IMR-90 (cell line): ENCODE results near the gene PPAN. TPM values are rescaled to one million over a fixed set of nuclear protein-coding genes. Genes with fewer than 3 reads are reported as not detected.
A peak's percentile ranks its signal among the peaks of the same experiment; 100 is the strongest.

ENCODE experiments used
- microRNA-seq, 2 experiments: library from miRNA; stranded (forward) in 1 of 2; unstranded in 1 of 2; fragments of 10-50 nt in 1 of 2; fragments of <30 nt in 1 of 2; gene quantifications in 1 of 2; microRNA quantifications in 1 of 2; one replicate each; pipeline versions ENCODE3 to v1.1.0; 2013 to 2020; ENCODE audit not compliant: insufficient read depth in 1 of 2, insufficient read length in 1 of 2, unreplicated experiment in 1 of 2
- polyA plus RNA-seq, 3 experiments: library from polyadenylated mRNA; depleted of rRNA; stranded (reverse); fragments of >200 nt; gene quantifications; 2 replicates each; pipeline ENCODE4 v1.2.3, GENCODE V29; 2012; ENCODE audit warnings: low replicate concordance in 1 of 3
- small RNA-seq, 5 experiments: library from RNA; depleted of rRNA; stranded (forward); fragments of <200 nt; gene quantifications; one replicate each; pipeline ENCODE3, GENCODE V24; 2012
- total RNA-seq: library from RNA; depleted of rRNA; stranded (reverse); fragments of >200 nt; gene quantifications from 2 replicates; pipeline ENCODE4 v1.2.3, GENCODE V29; 2012; rRNA removed

The PPAN gene
- total and polyA plus RNA-seq, 2 of the 4 experiments (the other 2 are of a cell fraction) = 24.0 to 41.6 TPM

Small RNA genes lying within 50 kb of the gene (microRNA-seq; reads per million reads assigned to microRNA genes)
- gene SNORD105 (ENCODE audit: insufficient read depth, insufficient read length) (80.6 reads per million, percentile 80 among the genes with 10 or more reads in this experiment), gene SNORD105B (ENCODE audit: insufficient read depth, insufficient read length) (19.6 reads per million, percentile 53 among the genes with 10 or more reads in this experiment)

Small RNA genes lying within 50 kb of the gene (small RNA-seq; reads per million reads assigned to genes)
- 1.7 to 40.0 (median 2.4) reads per million in 5 experiments for gene SNORD105
- 0.15 to 74.7 (median 10.6) reads per million in 5 experiments for gene SNORD105B

Other genes starting within 250 kb of the PPAN start
- gene OLFM2, start 169.8 kb upstream of the PPAN start, total RNA-seq = 2.2 and 2.7 TPM in 2 replicates
- 5.1 and 6.2 TPM in 2 replicates for gene OLFM2, start 169.8 kb upstream of the PPAN start, polyA plus RNA-seq (2012; rRNA removed)
- 0.54 and 0.56 TPM in 2 replicates for gene COL5A3, start 95.9 kb upstream of the PPAN start, total RNA-seq
- 1.5 TPM in 2 replicates for gene COL5A3, start 95.9 kb upstream of the PPAN start, polyA plus RNA-seq (2012; rRNA removed)
- 0.18 TPM in 1 of 2 replicates, not detected in the other for gene RDH8, start 92.9 kb upstream of the PPAN start, total RNA-seq
- not detected in 2 replicates for gene RDH8, start 92.9 kb upstream of the PPAN start, polyA plus RNA-seq (2012; rRNA removed)
- 9.0 and 10.0 TPM in 2 replicates for gene SHFL, start 20.0 kb upstream of the PPAN start, total RNA-seq
- 32.1 and 34.3 TPM in 2 replicates for gene SHFL, start 20.0 kb upstream of the PPAN start, polyA plus RNA-seq (2012; rRNA removed)
- not detected in 2 replicates for gene ANGPTL6, start 3.7 kb upstream of the PPAN start, total RNA-seq
- gene ANGPTL6, start 3.7 kb upstream of the PPAN start, polyA plus RNA-seq (2012; rRNA removed) = 0.17 and 0.21 TPM in 2 replicates
- 0.54 and 0.56 TPM in 2 replicates for gene P2RY11, start 5.3 kb downstream of the PPAN start, total RNA-seq
- 4.5 and 6.6 TPM in 2 replicates for gene P2RY11, start 5.3 kb downstream of the PPAN start, polyA plus RNA-seq (2012; rRNA removed)
- 209 and 278 TPM in 2 replicates for gene EIF3G, start 13.5 kb downstream of the PPAN start, total RNA-seq
- 235 and 243 TPM in 2 replicates for gene EIF3G, start 13.5 kb downstream of the PPAN start, polyA plus RNA-seq (2012; rRNA removed)
- 26.2 and 40.3 TPM in 2 replicates for gene DNMT1, start 88.6 kb downstream of the PPAN start, total RNA-seq
- 83.6 and 88.1 TPM in 2 replicates for gene DNMT1, start 88.6 kb downstream of the PPAN start, polyA plus RNA-seq (2012; rRNA removed)
- gene S1PR2, start 125.0 kb downstream of the PPAN start, total RNA-seq = 14.0 and 16.7 TPM in 2 replicates
- gene S1PR2, start 125.0 kb downstream of the PPAN start, polyA plus RNA-seq (2012; rRNA removed) = 15.0 and 16.1 TPM in 2 replicates
- gene MRPL4, start 145.9 kb downstream of the PPAN start, total RNA-seq = 32.8 and 36.4 TPM in 2 replicates
- gene MRPL4, start 145.9 kb downstream of the PPAN start, polyA plus RNA-seq (2012; rRNA removed) = 108 and 123 TPM in 2 replicates
- gene ICAM1, start 164.8 kb downstream of the PPAN start, total RNA-seq = 6.9 and 10.6 TPM in 2 replicates
- 18.3 and 19.1 TPM in 2 replicates for gene ICAM1, start 164.8 kb downstream of the PPAN start, polyA plus RNA-seq (2012; rRNA removed)
- gene ICAM4, start 180.6 kb downstream of the PPAN start, total RNA-seq = 2.3 and 2.5 TPM in 2 replicates
- gene ICAM4, start 180.6 kb downstream of the PPAN start, polyA plus RNA-seq (2012; rRNA removed) = 4.0 TPM in 2 replicates
- gene ICAM5, start 183.6 kb downstream of the PPAN start, total RNA-seq = 2.5 and 3.0 TPM in 2 replicates
- 23.9 and 26.5 TPM in 2 replicates for gene ICAM5, start 183.6 kb downstream of the PPAN start, polyA plus RNA-seq (2012; rRNA removed)
- gene ZGLP1, start 203.5 kb downstream of the PPAN start, total RNA-seq = 0.54 TPM in 1 of 2 replicates, not detected in the other
- 3.1 and 4.1 TPM in 2 replicates for gene ZGLP1, start 203.5 kb downstream of the PPAN start, polyA plus RNA-seq (2012; rRNA removed)
- gene FDX2, start 209.7 kb downstream of the PPAN start, total RNA-seq = 39.8 and 40.8 TPM in 2 replicates
- 72.0 and 82.3 TPM in 2 replicates for gene FDX2, start 209.7 kb downstream of the PPAN start, polyA plus RNA-seq (2012; rRNA removed)
- 2.5 and 2.7 TPM in 2 replicates for gene RAVER1, start 227.2 kb downstream of the PPAN start, total RNA-seq
- 15.1 and 18.1 TPM in 2 replicates for gene RAVER1, start 227.2 kb downstream of the PPAN start, polyA plus RNA-seq (2012; rRNA removed)
- gene ICAM3, start 233.3 kb downstream of the PPAN start, total RNA-seq = 6.6 and 7.8 TPM in 2 replicates
- 11.7 and 14.8 TPM in 2 replicates for gene ICAM3, start 233.3 kb downstream of the PPAN start, polyA plus RNA-seq (2012; rRNA removed)